ENCODE measurements around the gene DYNLT2.

The DYNLT2 gene

GRCh38 chr6:169692516-169692915, 58.9 kb downstream of the DYNLT2 start:
- no peak for DNase-seq

- DNase-seq = no peak
Measured at GRCh38 chr6:169691260-169691659, 60.1 kb downstream of the DYNLT2 start.

Data from CD4-positive, alpha-beta T cell treated with Interleukin-10 for 1 hour (primary cell).